NCI-H69 (cell line): ENCODE measurements around the gene AGPAT2.
A peak's percentile ranks its signal among the peaks of the same experiment; 100 is the strongest.

Experiments
- DNase-seq: peaks from one replicate; lab custom pipeline; 2025; lab: John Stamatoyannopoulos, UW

The AGPAT2 gene

GRCh38 chr9:136687721-136688223 is 515 bp upstream of the AGPAT2 start:
- DNase-seq: no peak

GRCh38 chr9:136686534-136686793 is 793 bp downstream of the AGPAT2 start:
- DNase-seq: no peak

DNA sequence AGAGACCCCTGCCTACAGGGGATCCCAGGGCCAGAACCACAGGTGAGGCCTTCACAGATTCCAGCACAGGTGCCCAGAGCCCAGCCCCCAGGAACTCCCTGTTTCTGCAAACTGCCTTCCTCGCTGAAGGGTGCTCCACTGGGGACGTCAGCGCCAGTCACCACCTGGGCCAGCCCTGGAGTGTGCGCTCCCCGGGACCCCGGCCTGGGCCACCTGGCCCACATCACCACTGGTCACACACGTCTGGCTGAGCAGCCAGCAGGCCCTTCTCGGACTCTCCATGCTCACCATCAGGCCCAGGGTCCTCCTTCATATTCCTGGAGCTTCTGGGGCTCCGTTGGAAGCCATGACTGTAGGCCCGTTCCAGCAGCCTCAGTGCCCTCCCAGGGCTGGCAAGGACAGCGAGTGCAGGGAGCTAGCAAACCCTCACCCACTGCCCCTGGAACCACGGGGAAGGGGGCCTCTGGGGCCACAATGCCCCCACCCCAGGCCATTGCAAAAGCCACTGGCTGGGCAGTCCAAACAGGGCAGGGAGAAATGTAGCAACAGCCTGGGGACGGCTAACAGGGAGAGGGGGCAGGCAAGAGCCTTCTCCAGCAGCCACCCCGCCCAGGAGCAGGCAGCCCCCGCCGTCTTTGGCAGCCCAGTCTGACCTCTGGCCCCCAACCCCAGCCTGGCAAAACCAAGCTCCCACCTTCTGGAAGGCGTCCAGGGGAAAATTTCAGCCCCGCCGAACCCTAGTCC is 1.3 kb downstream of the AGPAT2 start:
- peak; percentile 36 for DNase-seq

GRCh38 chr9:136685216-136685615 is 2.0 kb downstream of the AGPAT2 start:
- DNase-seq: no peak

GRCh38 chr9:136684799-136685198 is 2.5 kb downstream of the AGPAT2 start:
- no peak for DNase-seq

DNA sequence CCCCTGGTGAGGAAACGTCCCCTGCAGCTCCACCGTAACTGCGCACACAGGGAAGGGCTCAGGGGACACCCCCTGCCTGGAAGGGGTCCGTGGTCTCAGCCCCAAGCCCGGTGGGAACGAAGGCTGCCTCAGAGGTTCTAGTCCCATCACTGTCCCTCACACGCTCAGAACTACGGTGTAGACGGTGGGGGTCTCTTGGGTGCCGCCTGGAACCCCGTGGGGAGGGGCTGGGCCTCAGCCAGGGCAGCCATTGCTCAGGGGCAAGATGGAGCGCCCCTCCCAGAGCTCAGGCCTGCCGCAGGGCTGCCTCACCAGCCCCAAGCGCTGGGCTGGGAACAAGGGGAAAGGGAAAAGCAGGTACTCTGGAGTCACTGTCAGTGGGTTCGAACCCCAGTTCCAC is 2.9 kb downstream of the AGPAT2 start:
- no peak for DNase-seq

DNA sequence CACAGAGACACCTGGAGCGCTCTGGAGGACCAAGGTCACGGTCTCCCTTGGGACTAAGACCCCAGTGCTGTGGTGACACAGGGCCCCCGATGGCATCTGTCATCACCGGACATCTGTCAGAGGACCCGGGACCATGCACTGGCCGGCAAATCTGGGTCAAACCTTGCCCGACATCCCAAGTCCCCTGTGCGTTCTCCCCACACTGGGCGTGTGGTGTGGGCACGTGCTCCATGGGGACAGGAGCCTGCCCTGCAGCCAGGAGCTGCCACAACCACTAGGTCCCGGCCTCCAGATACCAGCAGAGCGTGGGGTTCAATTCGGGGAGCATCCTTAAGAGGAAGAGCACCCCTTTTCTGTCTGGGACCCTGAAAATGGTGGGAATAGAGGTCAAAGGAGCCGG is 3.5 kb downstream of the AGPAT2 start:
- DNase-seq: no peak

DNA sequence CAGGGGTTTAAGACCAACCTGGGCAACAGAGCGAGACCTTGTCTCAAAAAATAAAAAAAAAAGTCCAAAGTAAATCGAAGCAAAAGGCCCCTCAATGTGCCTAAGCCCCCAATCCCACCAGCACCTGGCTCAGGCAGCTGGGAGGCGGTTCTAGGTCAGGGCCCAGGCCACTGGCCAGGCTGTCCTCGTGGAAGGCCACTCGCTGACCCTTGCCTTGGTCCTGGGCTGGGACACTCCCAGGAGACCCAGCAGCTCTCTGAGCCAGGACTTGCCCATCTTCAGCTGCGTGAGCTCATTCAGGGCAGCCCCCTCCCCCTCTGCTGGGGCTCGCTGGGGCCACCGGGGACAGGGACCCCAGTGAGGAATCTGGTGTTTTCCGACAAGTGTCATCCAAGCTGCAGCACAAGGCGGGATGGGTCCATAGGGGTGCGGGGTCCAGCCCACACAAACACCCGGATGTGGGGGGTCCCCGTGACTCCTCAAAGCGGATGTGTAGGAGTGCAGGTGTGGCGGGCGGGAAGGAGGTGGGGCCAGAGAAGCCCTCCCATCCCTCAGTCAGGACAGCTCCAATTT is 4.0 kb downstream of the AGPAT2 start:
- no peak for DNase-seq

DNA sequence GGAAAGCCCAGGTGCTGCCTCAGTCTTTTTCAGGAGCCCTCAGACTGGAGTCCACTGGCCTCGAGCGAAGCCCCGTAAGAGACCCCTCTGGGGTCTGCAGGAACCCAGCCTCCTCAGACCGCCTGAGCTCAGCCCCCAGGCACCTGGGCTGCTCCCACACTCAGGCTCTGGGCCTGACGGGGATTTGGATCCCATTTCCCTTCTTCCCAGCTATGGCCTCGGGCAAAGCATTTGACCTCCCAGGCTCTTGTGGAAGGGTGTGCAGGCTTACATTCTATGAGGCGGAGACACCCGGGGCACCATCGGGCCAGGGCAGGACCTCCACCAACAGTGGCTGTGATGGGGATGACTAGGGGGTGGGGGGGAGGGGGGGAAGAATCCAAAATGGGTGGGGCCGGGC is 4.5 kb downstream of the AGPAT2 start:
- no peak for DNase-seq

GRCh38 chr9:136681945-136682699 is 5.1 kb downstream of the AGPAT2 start:
- DNase-seq: no peak

DNA sequence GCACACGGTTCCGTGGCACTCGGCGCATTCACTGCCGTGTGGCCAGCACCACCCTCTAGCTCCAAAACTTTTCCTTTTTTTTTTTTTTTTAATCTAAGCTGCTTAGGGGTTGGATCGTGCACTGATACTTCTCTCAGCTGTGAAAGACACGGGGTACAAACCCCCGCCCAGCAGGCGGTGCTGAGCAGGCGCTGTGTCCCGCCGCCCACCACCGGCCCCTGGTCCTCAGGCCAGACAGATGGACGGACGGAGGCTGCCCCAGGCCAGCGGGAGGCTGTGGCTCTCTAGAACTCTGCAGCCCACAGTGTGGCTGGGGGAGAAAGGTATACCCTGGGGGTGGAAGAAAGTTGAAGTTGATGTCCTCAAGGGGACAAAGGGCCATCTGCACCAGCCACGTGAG is 6.2 kb downstream of the AGPAT2 start:
- no peak for DNase-seq

GRCh38 chr9:136679431-136679941 is 7.8 kb downstream of the AGPAT2 start:
- no peak for DNase-seq

GRCh38 chr9:136678624-136679023 is 8.6 kb downstream of the AGPAT2 start:
- no peak for DNase-seq

GRCh38 chr9:136678034-136678433 is 9.2 kb downstream of the AGPAT2 start:
- no peak for DNase-seq

GRCh38 chr9:136676920-136677686 is 10.2 kb downstream of the AGPAT2 start:
- no peak for DNase-seq

GRCh38 chr9:136676297-136676794 is 10.9 kb downstream of the AGPAT2 start:
- DNase-seq: no peak

GRCh38 chr9:136675477-136676296 is 11.6 kb downstream of the AGPAT2 start:
- DNase-seq: no peak

DNA sequence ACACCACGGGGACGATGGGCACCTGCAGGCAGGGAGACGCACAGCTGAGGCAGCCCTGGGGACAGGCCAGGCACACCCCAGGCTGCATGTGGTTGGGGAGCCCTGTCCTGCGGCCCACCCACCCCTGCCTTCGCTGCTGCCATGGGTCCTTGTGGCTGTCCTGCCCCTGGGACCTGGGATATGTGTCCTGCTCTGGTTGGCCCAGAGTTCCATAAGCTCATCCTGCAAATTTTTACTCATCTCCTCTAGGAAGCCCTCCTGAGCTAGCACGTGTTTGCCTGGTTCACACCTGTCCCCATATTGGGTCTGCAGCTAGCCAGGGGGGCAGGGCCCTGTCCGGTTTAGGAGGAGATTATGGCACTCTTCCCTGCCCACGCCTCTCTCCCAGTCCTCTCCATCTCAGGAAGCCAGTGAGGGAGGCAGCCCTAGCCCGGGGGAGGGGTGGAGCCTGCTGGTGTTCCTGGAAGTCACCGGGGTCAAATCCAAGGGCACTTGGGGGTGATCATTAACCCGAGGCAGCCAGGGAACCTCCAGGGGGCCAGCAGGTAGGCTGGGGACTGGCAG is 12.4 kb downstream of the AGPAT2 start:
- peak; percentile 39 for DNase-seq

DNA sequence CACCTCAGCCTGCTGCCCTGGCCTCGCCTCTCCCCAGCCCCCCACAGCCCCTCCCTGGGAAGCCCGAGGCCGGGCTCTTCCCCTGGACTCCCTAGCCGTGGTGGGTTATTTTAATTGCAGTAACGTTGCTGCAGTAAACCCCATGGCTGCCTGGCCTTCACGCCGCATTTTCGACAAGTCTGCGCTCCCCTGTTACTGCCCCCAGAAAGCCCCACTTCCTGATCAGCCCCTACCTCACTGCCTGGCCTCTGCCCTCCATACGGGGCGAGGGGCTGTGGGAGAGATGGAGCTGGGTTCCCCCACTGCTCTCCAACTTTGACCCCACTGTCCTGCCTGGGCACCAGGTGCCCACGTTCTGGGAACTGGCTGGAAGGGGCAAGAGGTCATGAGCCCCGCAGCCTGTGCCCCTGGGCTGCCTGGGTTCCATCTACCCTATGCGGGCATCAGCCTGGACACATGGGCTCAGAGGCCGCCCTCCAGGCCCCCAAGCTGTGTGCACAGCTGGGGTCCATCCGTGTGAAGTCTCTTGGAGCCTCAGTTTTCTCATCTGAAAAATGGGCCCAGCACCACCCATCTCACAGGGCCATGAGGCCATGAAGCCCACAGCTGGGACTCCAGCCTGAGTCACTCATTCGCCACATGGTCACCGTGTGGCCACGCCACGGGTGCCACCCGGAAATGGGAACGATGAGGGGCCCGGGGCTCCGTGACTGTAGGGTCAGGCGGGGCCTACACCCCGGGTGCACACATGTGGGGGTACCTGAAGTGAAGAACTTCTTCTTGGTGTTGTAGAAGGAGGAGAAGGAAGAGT is 13.1 kb downstream of the AGPAT2 start:
- DNase-seq: no peak
